SK-N-SH (cell line): Measurements from ENCODE around the gene LRRC10B.

Source experiments
- EP300 ChIP-seq, 2 experiments: IDR thresholded peaks; 2 replicates each; pipeline versions ENCODE4 v1.4.0 to v1.6.1; 2012; ENCODE audit warnings: borderline replicate concordance in 1 of 2, low read depth in 1 of 2, low read length in 1 of 2
- EZH2phosphoT487 ChIP-seq: fragments of 200-600 bp; sonication (generic); IDR thresholded peaks from 2 replicates; pipeline ENCODE4 v1.6.1; 2017; ENCODE audit warnings: low read depth, mixed run types, mild to moderate bottlenecking, antibody characterized with exemption, moderate library complexity, borderline replicate concordance
- IRF3 ChIP-seq: fragments of 150-350 bp; IDR thresholded peaks from 2 replicates; pipeline ENCODE4 v1.6.1; 2016; ENCODE audit warnings: mild to moderate bottlenecking, low read depth, low read length
- JUND ChIP-seq: IDR thresholded peaks from 2 replicates; pipeline ENCODE4 v1.4.0; 2012
- MAX ChIP-seq: IDR thresholded peaks from 2 replicates; pipeline ENCODE4 v1.4.0; 2012; ENCODE audit warnings: low read depth
- POLR2AphosphoS5 ChIP-seq: IDR thresholded peaks from 2 replicates; pipeline ENCODE4 v1.6.1; 2012; ENCODE audit warnings: low read depth, low read length
- RAD21 ChIP-seq: IDR thresholded peaks from 2 replicates; pipeline ENCODE4 v1.6.1; 2012; ENCODE audit warnings: mild to moderate bottlenecking, low read length
- REST ChIP-seq: IDR thresholded peaks from 2 replicates; pipeline ENCODE4 v1.6.1; 2012; ENCODE audit warnings: mild to moderate bottlenecking, low read depth, low read length, moderate library complexity
- SIN3A ChIP-seq: IDR thresholded peaks from 2 replicates; pipeline ENCODE4 v1.6.1; 2012; ENCODE audit warnings: low read depth, mild to moderate bottlenecking, low read length, moderate library complexity, borderline replicate concordance
- TAF1 ChIP-seq: IDR thresholded peaks from 2 replicates; pipeline ENCODE4 v1.6.1; 2012; ENCODE audit warnings: low read depth, mild to moderate bottlenecking, low read length, moderate library complexity, borderline replicate concordance
- TEAD4 ChIP-seq: IDR thresholded peaks from 2 replicates; pipeline ENCODE4 v1.4.0; 2012; ENCODE audit warnings: mild to moderate bottlenecking, borderline replicate concordance; ENCODE audit not compliant: insufficient read depth
- TF ChIP-seq, protein P1 (sequence below): fragments of 200-600 bp; sonication (generic); IDR thresholded peaks from 2 replicates; pipeline ENCODE4 v1.6.1; 2017; ENCODE audit warnings: antibody characterized with exemption, mild to moderate bottlenecking, moderate library complexity

DNA sequence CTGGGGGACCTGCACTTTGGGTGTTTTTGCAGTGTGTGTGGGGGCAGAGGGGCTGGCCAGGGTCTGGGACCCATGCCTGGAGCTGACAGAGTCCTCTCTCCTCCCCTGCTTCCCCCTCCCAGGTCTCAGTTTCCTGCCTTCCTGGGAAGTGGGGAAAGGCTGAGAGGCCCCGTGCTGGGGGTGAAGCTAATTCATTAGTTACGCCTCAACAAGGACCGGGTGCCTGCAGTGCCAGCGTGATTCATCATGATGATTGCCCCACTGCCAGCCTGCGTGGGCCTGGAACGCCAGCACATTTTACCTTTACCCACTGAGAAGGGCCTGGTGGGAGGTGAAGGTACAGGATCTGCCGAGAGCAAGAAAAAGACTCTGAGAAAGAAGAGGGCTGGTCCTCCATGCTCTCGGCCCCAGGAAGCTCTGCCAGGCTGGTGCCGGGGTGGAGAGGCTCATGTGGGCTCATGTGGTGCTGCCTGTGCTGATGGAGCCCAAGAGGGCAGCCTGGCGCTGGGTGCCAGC lies 2.9 kb upstream of the LRRC10B start:
- TF ChIP-seq, protein P1, sequence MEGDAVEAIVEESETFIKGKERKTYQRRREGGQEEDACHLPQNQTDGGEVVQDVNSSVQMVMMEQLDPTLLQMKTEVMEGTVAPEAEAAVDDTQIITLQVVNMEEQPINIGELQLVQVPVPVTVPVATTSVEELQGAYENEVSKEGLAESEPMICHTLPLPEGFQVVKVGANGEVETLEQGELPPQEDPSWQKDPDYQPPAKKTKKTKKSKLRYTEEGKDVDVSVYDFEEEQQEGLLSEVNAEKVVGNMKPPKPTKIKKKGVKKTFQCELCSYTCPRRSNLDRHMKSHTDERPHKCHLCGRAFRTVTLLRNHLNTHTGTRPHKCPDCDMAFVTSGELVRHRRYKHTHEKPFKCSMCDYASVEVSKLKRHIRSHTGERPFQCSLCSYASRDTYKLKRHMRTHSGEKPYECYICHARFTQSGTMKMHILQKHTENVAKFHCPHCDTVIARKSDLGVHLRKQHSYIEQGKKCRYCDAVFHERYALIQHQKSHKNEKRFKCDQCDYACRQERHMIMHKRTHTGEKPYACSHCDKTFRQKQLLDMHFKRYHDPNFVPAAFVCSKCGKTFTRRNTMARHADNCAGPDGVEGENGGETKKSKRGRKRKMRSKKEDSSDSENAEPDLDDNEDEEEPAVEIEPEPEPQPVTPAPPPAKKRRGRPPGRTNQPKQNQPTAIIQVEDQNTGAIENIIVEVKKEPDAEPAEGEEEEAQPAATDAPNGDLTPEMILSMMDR: no peak
- TF ChIP-seq SIN3A: no peak
- TF ChIP-seq TAF1: no peak
- TF ChIP-seq POLR2AphosphoS5: no peak
- no peak for TF ChIP-seq REST
- TF ChIP-seq MAX: no peak
- TF ChIP-seq IRF3: no peak
- no peak for TF ChIP-seq JUND
- TF ChIP-seq RAD21: no peak
- TF ChIP-seq EP300 (IDR thresholded peaks at IDR 0.05; ENCODE audit: borderline replicate concordance in 1 of 2, low read depth in 1 of 2, low read length in 1 of 2): no peak
- no peak for TF ChIP-seq TEAD4
- no peak for TF ChIP-seq EZH2phosphoT487
